Activated CD8-positive, alpha-beta memory T cell treated with anti-CD3 and anti-CD28 coated beads for 48 hours (primary cell): Measurements from ENCODE around the gene HSP90B1.

ENCODE experiments used
- DNase-seq, 3 experiments: peaks; one replicate each; pipeline ENCODE4 v3.0.0-alpha.2; 2020; ENCODE audit warnings: low read depth in 2 of 3, low spot score in 2 of 3

The HSP90B1 gene

DNA sequence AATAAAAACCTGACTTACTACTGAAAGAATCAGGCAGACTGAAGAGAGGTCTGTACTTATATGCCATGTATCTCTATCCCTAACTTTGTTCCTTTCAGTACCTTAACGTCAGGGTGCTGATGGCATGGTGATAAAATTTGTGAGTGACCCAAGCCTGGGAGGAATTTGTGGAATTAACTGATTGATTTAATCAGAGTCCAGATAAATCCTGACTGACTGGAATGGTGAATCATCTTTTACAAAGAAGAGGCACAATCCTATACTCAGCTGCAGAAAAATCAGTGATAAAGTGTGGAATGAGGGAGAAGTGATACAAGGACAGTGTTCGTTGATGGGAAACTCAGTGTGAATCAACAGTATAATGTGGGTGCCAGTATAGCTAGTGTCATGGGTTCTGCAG, 39.2 kb downstream of the HSP90B1 start:
- no peak for DNase-seq

- no peak for DNase-seq
Observed at GRCh38 chr12:103973909-103974308, 43.7 kb downstream of the HSP90B1 start.

GRCh38 chr12:103975368-103975767, 45.2 kb downstream of the HSP90B1 start:
- DNase-seq: no peak

- DNase-seq: no peak
Observed at GRCh38 chr12:103978384-103978982, 48.3 kb downstream of the HSP90B1 start.

DNA sequence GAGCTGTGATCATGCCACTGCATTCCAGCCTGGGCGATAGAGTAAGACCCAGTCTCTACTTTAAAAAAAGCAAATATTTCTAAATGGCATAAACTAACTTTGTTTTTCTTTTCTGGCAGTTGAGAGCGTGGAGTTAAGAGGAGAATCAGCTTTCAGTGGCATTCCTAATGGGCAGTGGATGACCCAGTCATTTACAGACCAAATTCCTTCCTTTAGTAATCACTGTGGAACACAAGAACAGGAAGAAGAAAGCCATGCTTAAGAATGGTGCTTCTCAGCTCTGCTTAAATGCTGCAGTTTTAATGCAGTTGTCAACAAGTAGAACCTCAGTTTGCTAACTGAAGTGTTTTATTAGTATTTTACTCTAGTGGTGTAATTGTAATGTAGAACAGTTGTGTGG, 56.6 kb downstream of the HSP90B1 start:
- DNase-seq: no peak

GRCh38 chr12:103994235-103994634, 64.0 kb downstream of the HSP90B1 start:
- no peak for DNase-seq

GRCh38 chr12:103996595-103996994, 66.4 kb downstream of the HSP90B1 start:
- no peak for DNase-seq

DNA sequence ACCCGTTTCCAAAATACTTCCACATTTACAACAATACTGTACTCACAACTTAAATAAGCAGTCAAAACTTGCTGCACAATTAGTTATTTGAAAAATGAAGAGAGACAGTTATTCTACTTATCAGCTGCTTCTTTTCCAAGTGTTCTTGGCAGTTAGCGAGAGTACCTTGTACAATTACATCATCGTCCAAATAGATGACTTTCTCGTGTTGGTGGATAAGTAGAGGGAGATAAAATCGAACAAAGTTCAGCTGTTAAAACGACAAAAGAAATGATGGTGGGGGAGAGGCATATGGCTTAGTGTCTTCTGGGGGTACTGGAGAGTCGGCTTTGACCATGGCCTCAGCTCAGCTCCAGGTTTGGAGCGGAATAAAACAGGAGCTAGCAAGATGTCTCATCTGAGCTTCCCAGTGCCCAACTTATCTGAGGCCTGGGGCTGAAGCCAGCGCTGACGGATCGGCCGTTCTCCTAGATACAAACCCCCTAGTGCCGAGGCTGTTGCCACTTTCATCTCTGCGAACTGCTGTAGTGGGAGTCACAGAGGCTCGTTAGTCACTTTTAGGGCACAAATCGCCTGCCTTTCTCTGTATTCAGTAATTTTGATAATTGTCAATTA, 67.2 kb downstream of the HSP90B1 start:
- no peak for DNase-seq
